CD14-positive monocyte (primary cell): Measurements from ENCODE around the gene EGR1. TPM values are rescaled to one million over a fixed set of nuclear protein-coding genes. Genes with fewer than 3 reads are reported as not detected.

Experiments
- DNase-seq, 3 donors: peaks; one replicate each; pipeline ENCODE4 v3.0.0-alpha.2; 2011 to 2022
- H2AFZ ChIP-seq: 2 replicates; pipeline ENCODE4 v1.6.0; 2012; ENCODE audit warnings: mild to moderate bottlenecking, low read depth, low read length, inconsistent platforms; ENCODE audit not compliant: insufficient read depth, poor library complexity, severe bottlenecking
- H3K27ac ChIP-seq, 2 donors: 1 replicate in 1 of 2; 2 replicates in 1 of 2; pipeline ENCODE4 v1.5.1; 2012 to 2013; ENCODE audit warnings: low read length in 2 of 2, control low read depth in 1 of 2, inconsistent platforms in 1 of 2, low read depth in 1 of 2, mild to moderate bottlenecking in 1 of 2
- H3K27me3 ChIP-seq, 2 donors: one replicate each; pipeline versions ENCODE4 v1.6.0 to v1.6.1; 2011 to 2013; ENCODE audit warnings: low read length in 2 of 2; ENCODE audit not compliant: control insufficient read depth in 2 of 2, insufficient read depth in 2 of 2
- H3K36me3 ChIP-seq, 2 donors: replicated peaks in 1 of 2; 1 replicate in 1 of 2; 2 replicates in 1 of 2; pipeline versions ENCODE4 v1.5.1 to v1.6.1; 2012 to 2013; ENCODE audit warnings: low read length in 2 of 2, control low read depth in 1 of 2, inconsistent platforms in 1 of 2, mild to moderate bottlenecking in 1 of 2; ENCODE audit not compliant: insufficient read depth in 2 of 2, control insufficient read depth in 1 of 2
- H3K4me1 ChIP-seq, 2 donors: 1 replicate in 1 of 2; 2 replicates in 1 of 2; pipeline versions ENCODE4 v1.5.1 to v1.6.1; 2012 to 2013; ENCODE audit warnings: low read length in 2 of 2, control low read depth in 1 of 2, inconsistent platforms in 1 of 2, mild to moderate bottlenecking in 1 of 2, moderate library complexity in 1 of 2; ENCODE audit not compliant: insufficient read depth in 2 of 2, control insufficient read depth in 1 of 2
- H3K4me2 ChIP-seq: replicated peaks from 2 replicates; pipeline ENCODE3; 2012; ENCODE audit warnings: low read length, moderate library complexity, mild to moderate bottlenecking; ENCODE audit not compliant: poor library complexity, severe bottlenecking; ENCODE audit errors: extremely low read depth
- H3K4me3 ChIP-seq, 3 experiments: fragments of 200-600 bp in 1 of 3; sonication (generic) in 1 of 3; replicated peaks in 1 of 3; 1 replicate in 2 of 3; 2 replicates in 1 of 3; pipeline ENCODE4 v1.5.1; 2011 to 2013; ENCODE audit warnings: low read length in 3 of 3, mild to moderate bottlenecking in 3 of 3, control low read depth in 2 of 3, low read depth in 2 of 3, inconsistent platforms in 1 of 3, moderate library complexity in 1 of 3
- H3K79me2 ChIP-seq: 2 replicates; pipeline ENCODE4 v1.6.0; 2012; ENCODE audit warnings: mild to moderate bottlenecking, control low read depth, inconsistent platforms, low read length, moderate library complexity; ENCODE audit not compliant: insufficient read depth
- H3K9ac ChIP-seq: 2 replicates; pipeline ENCODE4 v1.6.0; 2017; ENCODE audit warnings: low read length, mild to moderate bottlenecking; ENCODE audit not compliant: insufficient read depth, poor library complexity, severe bottlenecking
- H3K9me3 ChIP-seq, 2 donors: replicated peaks in 1 of 2; 1 replicate in 1 of 2; 2 replicates in 1 of 2; pipeline versions ENCODE4 v1.5.1 to v1.6.1; 2012 to 2013; ENCODE audit warnings: low read length in 2 of 2, control low read depth in 1 of 2; ENCODE audit not compliant: control insufficient read depth in 1 of 2, insufficient read depth in 1 of 2
- H4K20me1 ChIP-seq: 2 replicates; pipeline ENCODE4 v1.6.0; 2012; ENCODE audit warnings: mild to moderate bottlenecking, low read length, control low read depth, moderate library complexity; ENCODE audit not compliant: insufficient read depth
- H3K27ac Mint-ChIP-seq, 7 donors: one replicate each; pipeline ENCODE4 v1.8.0; 2020; ENCODE audit warnings: mild to moderate bottlenecking in 7 of 7, mixed read lengths in 7 of 7, moderate library complexity in 6 of 7, inconsistent platforms in 2 of 7
- H3K27me3 Mint-ChIP-seq, 3 donors: one replicate each; pipeline ENCODE4 v1.8.0; 2021 to 2022; ENCODE audit warnings: low read depth in 3 of 3, mild to moderate bottlenecking in 3 of 3, mixed read lengths in 3 of 3, moderate library complexity in 3 of 3, inconsistent platforms in 1 of 3
- H3K36me3 Mint-ChIP-seq, 2 donors: one replicate each; pipeline ENCODE4 v1.8.0; 2020; ENCODE audit warnings: mixed read lengths in 2 of 2, inconsistent platforms in 1 of 2, mild to moderate bottlenecking in 1 of 2
- H3K4me1 Mint-ChIP-seq: one replicate; pipeline ENCODE4 v1.8.0; 2020; ENCODE audit warnings: mild to moderate bottlenecking, mixed read lengths
- H3K4me3 Mint-ChIP-seq, 2 donors: one replicate each; pipeline ENCODE4 v1.8.0; 2020; ENCODE audit warnings: mild to moderate bottlenecking in 2 of 2, mixed read lengths in 2 of 2, moderate library complexity in 1 of 2
- H3K9me3 Mint-ChIP-seq, 7 donors: one replicate each; pipeline ENCODE4 v1.8.0; 2020 to 2022; ENCODE audit warnings: mixed read lengths in 7 of 7, mild to moderate bottlenecking in 6 of 7, moderate library complexity in 6 of 7, inconsistent platforms in 2 of 7
- WGBS: methylation state at CpG from one replicate; pipeline ENCODE4 v1.1.5; 2013; ENCODE audit warnings: missing lambda C conversion rate; ENCODE audit not compliant: insufficient coverage; 5-methylcytosine and 5-hydroxymethylcytosine counted together
- intact Hi-C, 2 donors: fragments of 100-400 bp; cut with micrococcal nuclease; formaldehyde crosslinking; loops; one replicate each; pipeline versions ENCODE4 v1.15.0 to v1.15.1; 2023
- polyA plus RNA-seq, 3 donors: library from polyadenylated mRNA; depleted of rRNA in 1 of 3; unstranded in 2 of 3; stranded (reverse) in 1 of 3; fragments of 300-500 nt in 2 of 3; fragments of >200 nt in 1 of 3; fragmentation: Illumina TruSeq in 2 of 3; gene quantifications; 1 replicate in 2 of 3; 2 replicates in 1 of 3; pipeline ENCODE4 v1.2.3, GENCODE V29; 2012 to 2021
- TF ChIP-seq, protein P1 (sequence below): fragments of 200-600 bp; IDR thresholded peaks from one replicate; pipeline ENCODE4 v1.8.0; 2022; ENCODE audit warnings: antibody characterized with exemption, mild to moderate bottlenecking

The EGR1 gene
- polyA plus RNA-seq, 3 donors: 8.4 to 105 (median 16.9) TPM

DNA sequence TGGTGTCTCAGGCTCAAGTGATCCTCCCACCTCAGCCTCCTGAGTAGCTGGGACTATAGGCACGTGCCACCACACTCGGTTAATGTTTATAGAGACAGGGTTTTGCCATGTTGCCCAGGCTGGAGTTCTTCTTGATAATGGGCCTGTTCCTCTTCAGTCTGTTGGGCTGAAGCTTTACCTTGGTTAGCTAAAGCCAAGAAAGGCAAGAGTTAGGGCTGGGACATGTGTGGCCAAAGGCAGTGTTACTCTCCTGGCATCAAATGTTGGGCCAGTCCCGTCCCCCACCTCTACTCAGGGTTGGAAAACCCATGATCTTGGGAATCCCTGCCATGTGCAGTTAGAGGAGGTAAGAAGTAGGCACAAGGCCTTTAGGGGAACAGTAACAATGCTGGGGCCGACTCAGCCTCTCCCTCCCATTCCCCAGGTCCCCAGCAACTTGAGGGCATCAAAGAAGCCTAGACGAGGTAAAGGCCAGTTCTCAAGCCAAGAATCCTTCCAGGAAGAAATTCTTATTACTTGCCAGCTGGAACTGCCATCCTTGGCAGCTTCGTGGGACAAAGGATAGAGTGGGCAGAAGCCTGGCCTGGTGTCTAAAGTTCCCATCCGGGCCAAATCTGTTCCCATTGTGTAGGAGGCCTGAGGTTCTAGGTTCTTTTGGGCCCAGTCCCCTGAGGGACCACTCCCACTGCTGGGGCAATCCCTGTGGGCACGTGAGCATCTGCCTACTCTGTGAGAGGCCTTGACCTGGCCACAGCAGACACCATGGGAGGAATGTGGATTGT lies 4.5 kb downstream of the EGR1 start:
- Histone ChIP-seq H3K36me3 (no peaks in the 10 kb centered on the region), H3K79me2 (no peaks in the 10 kb centered on the region), H3K4me2 (no peak overlapping the region), H4K20me1 (peaks cover 23% of the 10 kb centered on the region), H3K9ac (no peak overlapping the region), H2AFZ (no peak overlapping the region), H3K4me1 (peaks cover 24 to 32% of the 10 kb centered on the region in 2 donors), H3K27me3 (peaks cover 3 to 25% of the 10 kb centered on the region in 2 donors), H3K4me3 (no peak overlapping the region), H3K9me3 (no peaks in the 10 kb centered on the region), H3K27ac (no peak overlapping the region)
- intact Hi-C loops: loop anchor here (2.0 to 10.0 kb wide), 2 partner anchors 15 to 75 kb away; partner anchors contain the start of gene ETF1 (in 1 of the 2)
- Mint-ChIP-seq H3K4me1 (peaks cover 27% of the 10 kb centered on the region), H3K27me3 (peaks cover 22 to 41% (median 37%) of the 10 kb centered on the region in 3 donors), H3K4me3 (no peak overlapping the region), H3K36me3 (peaks cover 18 to 23% of the 10 kb centered on the region in 2 donors), H3K9me3 (peaks cover 0 to 15% (median 5%) of the 10 kb centered on the region in 7 donors), H3K27ac (peak overlapping the region in 2 of 7 donors; percentile 42 to 85)
- TF ChIP-seq, protein P1, sequence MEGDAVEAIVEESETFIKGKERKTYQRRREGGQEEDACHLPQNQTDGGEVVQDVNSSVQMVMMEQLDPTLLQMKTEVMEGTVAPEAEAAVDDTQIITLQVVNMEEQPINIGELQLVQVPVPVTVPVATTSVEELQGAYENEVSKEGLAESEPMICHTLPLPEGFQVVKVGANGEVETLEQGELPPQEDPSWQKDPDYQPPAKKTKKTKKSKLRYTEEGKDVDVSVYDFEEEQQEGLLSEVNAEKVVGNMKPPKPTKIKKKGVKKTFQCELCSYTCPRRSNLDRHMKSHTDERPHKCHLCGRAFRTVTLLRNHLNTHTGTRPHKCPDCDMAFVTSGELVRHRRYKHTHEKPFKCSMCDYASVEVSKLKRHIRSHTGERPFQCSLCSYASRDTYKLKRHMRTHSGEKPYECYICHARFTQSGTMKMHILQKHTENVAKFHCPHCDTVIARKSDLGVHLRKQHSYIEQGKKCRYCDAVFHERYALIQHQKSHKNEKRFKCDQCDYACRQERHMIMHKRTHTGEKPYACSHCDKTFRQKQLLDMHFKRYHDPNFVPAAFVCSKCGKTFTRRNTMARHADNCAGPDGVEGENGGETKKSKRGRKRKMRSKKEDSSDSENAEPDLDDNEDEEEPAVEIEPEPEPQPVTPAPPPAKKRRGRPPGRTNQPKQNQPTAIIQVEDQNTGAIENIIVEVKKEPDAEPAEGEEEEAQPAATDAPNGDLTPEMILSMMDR: no peak
- WGBS: 94% methylated on average over 6 of the region's 8 CpGs
- peak in 1 of 3 donors; percentile 52 for DNase-seq

DNA sequence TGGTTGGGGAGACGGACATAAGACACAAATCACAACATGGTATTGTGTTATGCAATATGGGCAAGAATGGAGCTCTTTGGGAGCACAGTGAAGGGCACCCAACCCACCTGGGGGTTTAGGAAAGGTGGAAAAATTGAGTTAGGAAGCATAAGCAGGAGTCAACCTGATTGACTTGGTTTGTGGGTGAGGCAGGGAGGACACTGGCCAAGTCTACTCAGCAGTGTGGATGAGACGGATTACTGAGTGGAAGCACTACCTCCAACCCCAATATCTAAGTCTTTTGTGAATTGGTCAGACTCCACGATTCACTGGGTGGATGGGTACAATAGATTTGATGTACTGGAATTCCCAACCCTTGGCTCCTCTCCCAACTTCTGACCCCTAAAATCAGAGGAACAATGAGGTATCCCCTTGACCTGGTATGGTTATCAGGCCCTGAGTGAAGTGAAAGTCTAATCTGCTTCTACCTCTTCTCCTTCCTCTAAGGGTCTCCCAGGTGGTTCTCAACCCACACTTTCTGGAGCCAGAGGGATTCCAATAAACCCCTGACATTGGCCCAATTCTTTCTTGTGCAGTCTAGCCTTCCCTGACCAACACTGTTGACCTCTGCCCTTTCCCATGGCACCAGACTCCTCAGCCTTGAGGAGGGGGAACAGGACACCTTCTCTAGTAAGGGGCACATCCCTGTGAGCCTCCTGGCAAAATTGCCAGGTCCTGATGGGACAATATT lies 5.2 kb downstream of the EGR1 start:
- 86% methylated on average over 1 of the region's 3 CpGs for WGBS
- TF ChIP-seq, protein P1: no peak

More for the DNA sequence above, 5.2 kb downstream of the EGR1 start:
- Histone ChIP-seq H3K27me3 (peaks cover 3 to 29% of the 10 kb centered on the region in 2 donors), H4K20me1 (peaks cover 23% of the 10 kb centered on the region), H3K79me2 (no peaks in the 10 kb centered on the region), H3K36me3 (no peaks in the 10 kb centered on the region), H2AFZ (no peak overlapping the region), H3K27ac (no peak overlapping the region), H3K4me1 (peaks cover 24 to 30% of the 10 kb centered on the region in 2 donors), H3K4me3 (no peak overlapping the region), H3K4me2 (no peak overlapping the region), H3K9me3 (no peaks in the 10 kb centered on the region), H3K9ac (no peak overlapping the region)
- H3K36me3 Mint-ChIP-seq: peaks cover 18 to 23% of the 10 kb centered on the region in 2 donors
- peaks cover 27% of the 10 kb centered on the region for H3K4me1 Mint-ChIP-seq
- peak overlapping the region in 2 of 7 donors; percentile 63 to 82 for H3K27ac Mint-ChIP-seq
- peaks cover 0 to 15% (median 5%) of the 10 kb centered on the region in 7 donors for H3K9me3 Mint-ChIP-seq
- peaks cover 24 to 46% (median 37%) of the 10 kb centered on the region in 3 donors for H3K27me3 Mint-ChIP-seq
- intact Hi-C loops: no loop called here
- peak in 1 of 3 donors; percentile 41 for DNase-seq
- no peak overlapping the region for H3K4me3 Mint-ChIP-seq
